Measurements from ENCODE around the gene ACTRT2. TPM values are rescaled to one million over a fixed set of nuclear protein-coding genes. Genes with fewer than 3 reads are reported as not detected.
A peak's percentile ranks its signal among the peaks of the same experiment; 100 is the strongest.

Gene ACTRT2
- total RNA-seq, 1 donor from 2014 or later = not detected

DNA sequence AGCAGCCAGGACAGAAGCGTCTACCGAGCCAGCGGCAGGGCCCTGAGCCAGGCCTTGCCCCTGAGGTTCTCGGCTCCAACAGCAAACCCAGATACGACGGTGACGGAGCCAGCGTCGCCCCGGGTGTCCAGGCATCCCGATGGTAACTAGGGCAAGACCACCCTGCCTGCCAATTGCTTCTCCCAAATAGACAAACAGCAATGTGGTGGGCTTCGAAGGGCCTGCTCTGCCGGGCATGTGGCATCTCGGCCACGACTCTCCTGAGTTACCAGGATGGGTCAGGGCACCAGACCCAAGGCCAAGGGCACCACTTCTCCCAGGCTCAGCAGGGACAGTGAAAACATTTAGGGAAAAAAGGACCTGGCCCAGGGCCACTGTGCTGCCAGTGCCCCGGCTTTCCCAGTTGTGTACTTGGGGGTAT, 3.2 kb upstream of the ACTRT2 start:
- no peaks in the 10 kb centered on the region for H3K36me3 Mint-ChIP-seq (ENCODE audit: low read depth)
- peaks cover 4% of the 10 kb centered on the region for H3K27me3 Mint-ChIP-seq (ENCODE audit: low read depth)
- peak; percentile 75 for DNase-seq (ENCODE audit: low spot score)
- no peaks in the 10 kb centered on the region for H3K4me1 Mint-ChIP-seq (ENCODE audit: low read depth)
- TF ChIP-seq, protein P1, sequence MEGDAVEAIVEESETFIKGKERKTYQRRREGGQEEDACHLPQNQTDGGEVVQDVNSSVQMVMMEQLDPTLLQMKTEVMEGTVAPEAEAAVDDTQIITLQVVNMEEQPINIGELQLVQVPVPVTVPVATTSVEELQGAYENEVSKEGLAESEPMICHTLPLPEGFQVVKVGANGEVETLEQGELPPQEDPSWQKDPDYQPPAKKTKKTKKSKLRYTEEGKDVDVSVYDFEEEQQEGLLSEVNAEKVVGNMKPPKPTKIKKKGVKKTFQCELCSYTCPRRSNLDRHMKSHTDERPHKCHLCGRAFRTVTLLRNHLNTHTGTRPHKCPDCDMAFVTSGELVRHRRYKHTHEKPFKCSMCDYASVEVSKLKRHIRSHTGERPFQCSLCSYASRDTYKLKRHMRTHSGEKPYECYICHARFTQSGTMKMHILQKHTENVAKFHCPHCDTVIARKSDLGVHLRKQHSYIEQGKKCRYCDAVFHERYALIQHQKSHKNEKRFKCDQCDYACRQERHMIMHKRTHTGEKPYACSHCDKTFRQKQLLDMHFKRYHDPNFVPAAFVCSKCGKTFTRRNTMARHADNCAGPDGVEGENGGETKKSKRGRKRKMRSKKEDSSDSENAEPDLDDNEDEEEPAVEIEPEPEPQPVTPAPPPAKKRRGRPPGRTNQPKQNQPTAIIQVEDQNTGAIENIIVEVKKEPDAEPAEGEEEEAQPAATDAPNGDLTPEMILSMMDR (IDR thresholded peaks at IDR 0.05) = no peak
- no peak overlapping the region for H3K27ac Mint-ChIP-seq (ENCODE audit: unreplicated experiment)
- H3K4me3 Mint-ChIP-seq (ENCODE audit: unreplicated experiment) = no peak overlapping the region
- H3K9me3 Mint-ChIP-seq (ENCODE audit: low read depth) = peaks cover 4% of the 10 kb centered on the region

DNA sequence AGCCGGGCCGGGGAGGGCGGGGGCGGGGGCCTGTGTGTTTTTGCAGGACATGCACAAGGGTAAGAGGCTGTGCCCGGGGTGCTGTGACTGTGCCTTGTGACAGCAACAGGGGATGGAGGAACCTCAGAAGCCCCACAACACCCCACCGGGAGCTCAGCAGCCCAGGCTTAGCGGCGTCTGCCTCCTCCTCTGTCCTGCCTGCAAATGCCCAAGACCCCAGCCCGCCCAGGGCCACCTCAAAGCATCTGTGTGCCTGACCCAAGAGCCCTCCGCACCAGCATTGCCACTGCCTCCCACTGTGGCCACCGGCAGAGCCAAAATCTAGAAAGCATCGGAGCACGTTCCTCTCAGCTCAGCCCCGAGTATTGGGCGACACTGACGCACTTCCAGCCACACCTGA, 2.7 kb upstream of the ACTRT2 start:
- H3K4me1 Mint-ChIP-seq (ENCODE audit: low read depth) = no peaks in the 10 kb centered on the region
- no peaks in the 10 kb centered on the region for H3K36me3 Mint-ChIP-seq (ENCODE audit: low read depth)
- H3K4me3 Mint-ChIP-seq (ENCODE audit: unreplicated experiment) = no peak overlapping the region
- no peak overlapping the region for H3K27ac Mint-ChIP-seq (ENCODE audit: unreplicated experiment)
- H3K9me3 Mint-ChIP-seq (ENCODE audit: low read depth) = peaks cover 4% of the 10 kb centered on the region
- DNase-seq (ENCODE audit: low spot score) = peak; percentile 77
- H3K27me3 Mint-ChIP-seq (ENCODE audit: low read depth) = no peaks in the 10 kb centered on the region
- TF ChIP-seq, protein P1 (IDR thresholded peaks at IDR 0.05) = no peak

DNA sequence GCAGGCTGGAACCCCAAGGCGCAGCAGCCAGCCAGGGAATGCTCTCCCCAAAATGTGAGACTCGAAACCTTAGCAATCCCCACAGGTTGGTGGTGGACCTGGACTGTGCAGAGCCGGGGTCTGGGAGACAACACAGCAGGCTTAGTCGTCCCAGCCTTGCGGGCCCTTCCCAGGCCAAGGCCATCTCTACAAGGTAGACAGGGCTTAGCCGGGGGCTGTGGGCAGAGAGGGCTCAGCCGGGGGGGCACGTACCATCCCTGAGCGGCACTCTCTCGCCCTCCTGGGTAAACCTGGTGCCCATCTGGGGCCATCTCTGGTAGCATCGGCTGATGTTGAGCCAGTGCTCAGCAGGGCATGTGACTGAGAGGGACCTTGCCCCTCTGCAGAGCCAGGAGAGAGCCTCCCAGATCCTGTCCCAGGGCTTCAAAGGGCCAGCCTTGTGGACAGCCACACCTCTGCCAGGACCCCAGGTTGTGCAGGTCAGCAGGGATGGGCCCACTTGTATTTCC, 2.2 kb upstream of the ACTRT2 start:
- DNase-seq (ENCODE audit: low spot score) = peak; percentile 74
- Mint-ChIP-seq H3K27me3 (ENCODE audit: low read depth) (peaks cover 2% of the 10 kb centered on the region), H3K36me3 (ENCODE audit: low read depth) (no peaks in the 10 kb centered on the region), H3K4me1 (ENCODE audit: low read depth) (no peaks in the 10 kb centered on the region), H3K27ac (ENCODE audit: unreplicated experiment) (no peak overlapping the region), H3K9me3 (ENCODE audit: low read depth) (peaks cover 4% of the 10 kb centered on the region), H3K4me3 (ENCODE audit: unreplicated experiment) (no peak overlapping the region)
- TF ChIP-seq, protein P1 (IDR thresholded peaks at IDR 0.05) = no peak

GRCh38 chr1:3019516-3020051, 1.7 kb upstream of the ACTRT2 start:
- peaks cover 4% of the 10 kb centered on the region for H3K9me3 Mint-ChIP-seq (ENCODE audit: low read depth)
- no peak overlapping the region for H3K4me3 Mint-ChIP-seq (ENCODE audit: unreplicated experiment)
- H3K27me3 Mint-ChIP-seq (ENCODE audit: low read depth) = peaks cover 3% of the 10 kb centered on the region
- peak; percentile 74 for DNase-seq (ENCODE audit: low spot score)
- no peaks in the 10 kb centered on the region for H3K4me1 Mint-ChIP-seq (ENCODE audit: low read depth)
- TF ChIP-seq, protein P1 (IDR thresholded peaks at IDR 0.05) = no peak
- no peaks in the 10 kb centered on the region for H3K36me3 Mint-ChIP-seq (ENCODE audit: low read depth)
- H3K27ac Mint-ChIP-seq (ENCODE audit: unreplicated experiment) = no peak overlapping the region

GRCh38 chr1:3020263-3020909, 881 bp upstream of the ACTRT2 start:
- Mint-ChIP-seq H3K4me3 (ENCODE audit: unreplicated experiment) (no peak overlapping the region), H3K27me3 (ENCODE audit: low read depth) (peaks cover 3% of the 10 kb centered on the region), H3K36me3 (ENCODE audit: low read depth) (no peaks in the 10 kb centered on the region), H3K4me1 (ENCODE audit: low read depth) (no peaks in the 10 kb centered on the region), H3K27ac (ENCODE audit: unreplicated experiment) (no peak overlapping the region), H3K9me3 (ENCODE audit: low read depth) (peaks cover 4% of the 10 kb centered on the region)
- TF ChIP-seq, protein P1 (IDR thresholded peaks at IDR 0.05) = no peak
- DNase-seq (ENCODE audit: low spot score) = peak; percentile 32

All from chondrocyte (in vitro differentiated cells).